Measurements from ENCODE around the gene PCDHGA11.
"Not testable (repeated sequence)": the region's sequence is repeated elsewhere in the genome, so short reads cannot be mapped to it uniquely, and the experiment has no call there.

The PCDHGA11 gene

DNA sequence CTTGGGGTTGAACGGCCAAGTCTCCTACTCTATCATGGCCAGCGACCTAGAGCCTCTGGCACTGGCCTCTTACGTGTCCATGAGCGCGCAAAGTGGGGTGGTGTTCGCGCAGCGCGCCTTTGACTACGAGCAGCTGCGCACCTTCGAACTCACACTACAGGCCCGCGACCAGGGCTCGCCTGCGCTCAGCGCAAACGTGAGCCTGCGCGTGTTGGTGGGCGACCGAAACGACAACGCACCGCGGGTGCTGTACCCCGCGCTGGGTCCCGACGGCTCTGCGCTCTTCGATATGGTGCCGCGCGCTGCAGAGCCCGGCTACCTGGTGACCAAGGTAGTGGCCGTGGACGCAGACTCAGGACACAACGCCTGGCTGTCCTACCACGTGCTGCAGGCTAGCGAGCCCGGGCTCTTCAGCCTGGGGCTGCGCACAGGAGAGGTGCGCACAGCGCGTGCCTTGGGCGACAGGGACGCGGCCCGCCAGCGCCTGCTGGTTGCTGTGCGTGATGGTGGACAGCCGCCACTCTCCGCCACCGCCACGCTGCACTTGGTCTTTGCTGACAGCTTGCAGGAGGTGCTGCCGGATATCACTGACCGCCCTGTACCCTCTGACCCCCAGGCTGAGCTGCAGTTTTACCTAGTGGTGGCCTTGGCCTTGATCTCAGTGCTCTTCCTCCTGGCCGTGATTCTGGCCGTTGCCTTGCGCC lies 21.1 kb upstream of the PCDHGA11 start:
- no peak for DNase-seq

- DNase-seq, result peak; percentile 32
Measured at GRCh38 chr5:141402553-141403243, 18.2 kb upstream of the PCDHGA11 start, which contains the start of gene PCDHGA9. TSS of gene PCDHGA9 (plus strand) at chr5:141402778. CDS start at chr5:141402953, 175 bp downstream.

DNA sequence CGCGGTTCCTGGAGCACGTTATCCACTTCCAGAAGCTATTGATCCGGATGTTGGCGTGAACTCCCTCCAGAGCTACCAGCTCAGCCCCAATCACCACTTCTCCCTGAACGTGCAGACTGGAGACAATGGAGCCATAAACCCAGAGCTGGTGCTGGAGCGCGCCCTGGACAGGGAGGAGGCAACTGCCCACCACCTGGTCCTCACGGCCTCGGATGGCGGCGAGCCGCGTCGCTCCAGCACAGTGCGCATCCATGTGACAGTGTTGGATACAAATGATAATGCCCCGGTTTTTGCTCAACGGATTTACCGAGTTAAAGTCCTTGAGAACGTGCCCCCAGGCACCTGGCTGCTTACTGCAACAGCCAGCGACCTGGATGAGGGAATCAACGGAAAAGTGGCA lies 17.5 kb upstream of the PCDHGA11 start:
- DNase-seq, result no peak

DNA sequence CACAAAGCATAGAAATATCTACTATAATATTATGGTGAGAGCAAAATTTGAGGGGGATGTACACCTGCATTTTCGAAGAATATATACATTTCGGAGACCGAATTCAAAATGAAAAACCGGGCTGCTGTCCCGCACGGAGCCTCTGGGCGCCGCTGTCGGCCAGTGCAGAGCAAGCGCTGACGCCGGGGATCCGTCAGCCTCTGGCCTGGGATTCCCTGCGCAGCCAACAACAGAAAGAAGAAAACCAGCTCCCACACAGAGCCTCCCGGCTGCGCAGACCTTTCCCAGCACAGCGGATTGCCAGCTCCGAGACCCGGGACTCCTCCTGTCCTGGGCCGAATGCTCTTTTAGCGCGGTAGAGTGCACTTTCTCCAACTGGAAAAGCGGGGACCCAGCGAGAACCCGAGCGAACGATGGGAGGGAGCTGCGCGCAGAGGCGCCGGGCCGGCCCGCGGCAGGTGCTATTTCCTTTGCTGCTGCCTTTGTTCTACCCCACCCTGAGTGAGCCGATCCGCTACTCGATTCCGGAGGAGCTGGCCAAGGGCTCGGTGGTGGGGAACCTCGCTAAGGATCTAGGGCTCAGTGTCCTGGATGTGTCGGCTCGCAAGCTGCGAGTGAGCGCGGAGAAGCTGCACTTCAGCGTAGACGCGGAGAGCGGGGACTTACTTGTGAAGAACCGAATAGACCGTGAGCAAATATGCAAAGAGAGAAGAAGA lies 12.9 kb upstream of the PCDHGA11 start, which contains the start of gene PCDHGB6:
Gene PCDHGB6 (plus strand): TSS at position 232 of the 716 bp plus-strand sequence. CDS start 182 bp downstream, at position 414.
- DNase-seq, result peak; percentile 52

- DNase-seq, result no peak
Measured at GRCh38 chr5:141409598-141410306, 11.1 kb upstream of the PCDHGA11 start.

GRCh38 chr5:141411575-141411974 lies 9.3 kb upstream of the PCDHGA11 start:
- no peak for DNase-seq

GRCh38 chr5:141412854-141413539 lies 7.9 kb upstream of the PCDHGA11 start, which contains the start of gene PCDHGA10:
TSS of gene PCDHGA10 (plus strand) at chr5:141412987. CDS start at chr5:141413176, 189 bp downstream.
- peak; percentile 47 for DNase-seq

DNA sequence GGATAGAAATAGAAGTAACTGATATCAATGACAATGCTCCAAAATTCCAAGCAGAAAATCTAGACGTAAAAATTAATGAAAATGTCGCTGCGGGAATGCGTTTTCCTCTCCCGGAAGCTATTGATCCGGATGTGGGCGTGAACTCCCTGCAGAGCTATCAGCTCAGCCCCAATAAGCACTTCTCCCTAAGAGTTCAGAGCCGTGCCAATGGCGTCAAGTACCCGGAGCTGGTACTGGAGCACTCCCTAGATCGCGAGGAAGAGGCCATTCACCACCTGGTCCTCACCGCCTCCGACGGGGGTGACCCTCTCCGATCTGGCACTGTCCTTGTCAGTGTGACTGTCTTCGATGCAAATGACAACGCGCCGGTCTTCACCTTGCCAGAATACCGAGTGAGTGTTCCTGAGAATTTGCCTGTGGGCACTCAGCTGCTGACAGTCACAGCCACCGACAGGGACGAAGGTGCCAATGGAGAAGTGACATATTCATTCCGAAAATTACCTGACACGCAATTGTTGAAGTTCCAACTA lies 7.2 kb upstream of the PCDHGA11 start:
- no peak for DNase-seq

GRCh38 chr5:141414548-141415274 lies 6.1 kb upstream of the PCDHGA11 start:
- DNase-seq, result not testable (repeated sequence)

DNA sequence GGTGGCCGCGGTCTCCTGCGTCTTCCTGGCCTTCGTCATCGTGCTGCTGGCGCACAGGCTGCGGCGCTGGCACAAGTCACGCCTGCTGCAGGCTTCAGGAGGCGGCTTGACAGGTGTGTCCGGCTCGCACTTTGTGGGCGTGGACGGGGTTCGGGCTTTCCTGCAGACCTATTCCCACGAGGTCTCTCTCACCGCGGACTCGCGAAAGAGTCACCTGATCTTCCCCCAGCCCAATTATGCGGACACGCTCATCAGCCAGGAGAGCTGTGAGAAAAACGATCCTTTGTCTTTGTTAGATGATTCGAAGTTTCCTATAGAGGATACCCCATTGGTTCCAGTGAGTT lies 5.6 kb upstream of the PCDHGA11 start:
- DNase-seq, result not testable (repeated sequence)

GRCh38 chr5:141417494-141418172 lies 3.2 kb upstream of the PCDHGA11 start, which contains the start of gene PCDHGB7:
TSS of gene PCDHGB7 (plus strand) at chr5:141417677. CDS start at chr5:141417860, 183 bp downstream.
- DNase-seq, result peak; percentile 27

DNA sequence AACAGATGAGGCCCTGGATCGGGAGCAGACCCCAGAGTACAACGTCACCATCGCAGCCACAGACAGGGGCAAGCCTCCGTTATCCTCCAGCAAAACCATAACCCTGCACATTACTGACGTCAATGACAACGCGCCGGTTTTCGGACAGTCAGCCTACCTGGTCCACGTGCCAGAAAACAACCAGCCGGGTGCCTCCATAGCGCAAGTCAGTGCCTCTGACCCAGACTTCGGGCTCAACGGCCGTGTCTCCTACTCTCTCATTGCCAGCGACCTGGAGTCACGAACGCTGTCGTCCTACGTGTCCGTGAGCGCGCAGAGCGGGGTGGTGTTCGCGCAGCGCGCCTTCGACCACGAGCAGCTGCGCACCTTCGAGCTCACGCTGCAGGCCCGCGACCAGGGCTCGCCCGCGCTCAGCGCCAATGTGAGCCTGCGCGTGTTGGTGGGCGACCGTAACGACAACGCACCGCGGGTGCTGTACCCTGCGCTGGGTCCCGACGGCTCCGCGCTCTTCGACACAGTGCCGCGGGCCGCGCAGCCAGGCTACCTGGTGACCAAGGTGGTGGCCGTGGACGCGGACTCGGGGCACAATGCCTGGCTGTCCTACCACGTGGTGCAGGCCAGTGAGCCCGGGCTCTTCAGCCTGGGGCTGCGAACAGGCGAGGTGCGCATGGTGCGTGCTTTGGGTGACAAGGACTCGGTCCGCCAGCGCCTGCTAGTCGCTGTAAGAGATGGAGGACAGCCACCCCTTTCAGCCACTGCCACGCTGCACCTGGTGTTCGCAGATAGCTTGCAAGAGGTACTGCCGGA lies 1.6 kb upstream of the PCDHGA11 start:
- DNase-seq, result no peak

DNA sequence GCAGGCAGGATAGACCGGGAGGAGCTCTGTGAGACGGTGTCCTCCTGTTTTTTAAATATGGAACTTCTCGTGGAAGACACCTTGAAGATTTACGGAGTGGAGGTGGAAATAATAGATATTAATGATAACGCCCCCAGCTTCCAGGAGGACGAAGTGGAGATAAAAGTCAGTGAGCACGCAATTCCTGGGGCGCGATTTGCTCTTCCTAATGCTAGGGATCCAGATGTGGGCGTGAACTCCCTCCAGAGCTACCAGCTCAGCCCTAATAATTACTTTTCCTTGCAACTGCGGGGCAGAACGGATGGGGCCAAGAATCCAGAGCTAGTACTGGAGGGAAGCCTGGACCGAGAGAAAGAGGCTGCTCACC lies 621 bp downstream of the PCDHGA11 start:
- no peak for DNase-seq

- no peak for DNase-seq
Measured at GRCh38 chr5:141422742-141423291, 2.0 kb downstream of the PCDHGA11 start.

DNA sequence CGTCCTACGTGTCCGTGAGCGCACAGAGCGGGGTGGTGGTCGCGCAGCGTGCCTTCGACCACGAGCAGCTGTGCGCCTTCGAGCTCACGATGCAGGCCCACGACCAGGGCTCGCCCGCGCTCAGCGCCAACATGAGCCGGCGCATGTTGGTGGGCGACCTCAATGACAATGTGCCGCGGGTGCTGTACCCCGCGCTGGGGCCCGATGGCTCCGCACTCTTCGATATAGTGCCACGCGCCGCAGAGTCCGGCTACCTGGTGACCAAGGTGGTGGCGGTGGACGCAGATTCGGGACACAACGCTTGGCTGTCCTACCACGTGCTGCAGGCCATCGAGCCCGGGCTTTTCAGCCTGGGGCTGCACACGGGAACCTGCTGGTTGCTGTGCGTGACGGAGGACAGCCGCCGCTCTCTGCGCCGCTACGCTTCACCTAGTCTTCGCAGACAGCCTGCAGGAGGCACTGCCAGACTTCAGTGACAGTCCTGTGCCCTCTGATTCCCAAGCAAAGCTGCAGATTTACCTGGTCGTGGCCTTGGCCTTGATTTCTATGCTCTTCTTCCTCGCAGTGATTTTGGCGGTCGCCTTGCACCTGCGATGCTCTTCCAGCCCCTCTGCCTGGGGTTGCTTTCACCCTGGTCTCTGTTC lies 7.1 kb downstream of the PCDHGA11 start:
- DNase-seq, result no peak

DNA sequence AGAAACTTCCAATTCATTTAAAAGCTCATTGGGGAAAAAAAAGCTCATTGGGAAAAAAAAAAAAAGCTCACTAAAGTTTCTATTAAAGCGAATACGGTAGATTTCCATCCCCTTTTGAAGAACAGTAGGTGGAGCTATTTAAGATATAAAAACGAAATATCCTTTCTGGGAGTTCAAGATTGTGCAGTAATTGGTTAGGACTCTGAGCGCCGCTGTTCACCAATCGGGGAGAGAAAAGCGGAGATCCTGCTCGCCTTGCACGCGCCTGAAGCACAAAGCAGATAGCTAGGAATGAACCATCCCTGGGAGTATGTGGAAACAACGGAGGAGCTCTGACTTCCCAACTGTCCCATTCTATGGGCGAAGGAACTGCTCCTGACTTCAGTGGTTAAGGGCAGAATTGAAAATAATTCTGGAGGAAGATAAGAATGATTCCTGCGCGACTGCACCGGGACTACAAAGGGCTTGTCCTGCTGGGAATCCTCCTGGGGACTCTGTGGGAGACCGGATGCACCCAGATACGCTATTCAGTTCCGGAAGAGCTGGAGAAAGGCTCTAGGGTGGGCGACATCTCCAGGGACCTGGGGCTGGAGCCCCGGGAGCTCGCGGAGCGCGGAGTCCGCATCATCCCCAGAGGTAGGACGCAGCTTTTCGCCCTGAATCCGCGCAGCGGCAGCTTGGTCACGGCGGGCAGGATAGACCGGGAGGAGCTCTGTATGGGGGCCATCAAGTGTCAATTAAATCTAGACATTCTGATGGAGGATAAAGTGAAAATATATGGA lies 9.7 kb downstream of the PCDHGA11 start, which contains the start of gene PCDHGA12:
Gene PCDHGA12 (plus strand): TSS at position 176 of the 782 bp plus-strand sequence. CDS start 253 bp downstream, at position 429.
- DNase-seq, result no peak

GRCh38 chr5:141431286-141431685 lies 10.4 kb downstream of the PCDHGA11 start:
- no peak for DNase-seq

- DNase-seq, result not testable (repeated sequence)
Measured at GRCh38 chr5:141432308-141432707, 11.5 kb downstream of the PCDHGA11 start.

Measured in NCI-H82 (cell line).